GM19452 (cell line): ENCODE results near the gene LIN7C.
"Not testable (repeated sequence)": the region's sequence is repeated elsewhere in the genome, so short reads cannot be mapped to it uniquely, and the experiment has no call there.

ENCODE experiments used
- ATAC-seq: cut with Tn5 transposase; IDR thresholded peaks from one replicate; pipeline ENCODE4 v1.9.1; 2021; ENCODE audit not compliant: unreplicated experiment

The LIN7C gene

GRCh38 chr11:27506200-27507182 lies at the start of gene LIN7C:
Gene LIN7C (minus strand): TSS chr11:27506769. CDS start chr11:27506752, 17 bp downstream.
- ATAC-seq, result peak; percentile 95

- ATAC-seq, result no peak
Measured at GRCh38 chr11:27555264-27555663, 48.7 kb upstream of the LIN7C start.

- ATAC-seq, result no peak
Measured at GRCh38 chr11:27553186-27553585, 46.6 kb upstream of the LIN7C start.

GRCh38 chr11:27552341-27552740 lies 45.8 kb upstream of the LIN7C start:
- no peak for ATAC-seq

- ATAC-seq, result no peak
Measured at GRCh38 chr11:27551127-27551526, 44.6 kb upstream of the LIN7C start.

- ATAC-seq, result no peak
Measured at GRCh38 chr11:27545946-27546345, 39.4 kb upstream of the LIN7C start.

GRCh38 chr11:27545035-27545434 lies 38.5 kb upstream of the LIN7C start:
- no peak for ATAC-seq

- no peak for ATAC-seq
Measured at GRCh38 chr11:27541790-27542189, 35.2 kb upstream of the LIN7C start.

GRCh38 chr11:27540051-27540450 lies 33.5 kb upstream of the LIN7C start:
- no peak for ATAC-seq

- ATAC-seq, result no peak
Measured at GRCh38 chr11:27535103-27535502, 28.5 kb upstream of the LIN7C start.

GRCh38 chr11:27532652-27533325 lies 26.2 kb upstream of the LIN7C start:
- ATAC-seq, result no peak

- no peak for ATAC-seq
Measured at GRCh38 chr11:27528712-27529111, 22.1 kb upstream of the LIN7C start.

GRCh38 chr11:27526535-27526934 lies 20.0 kb upstream of the LIN7C start:
- ATAC-seq, result no peak

- ATAC-seq, result no peak
Measured at GRCh38 chr11:27525824-27526516, 19.4 kb upstream of the LIN7C start.

- no peak for ATAC-seq
Measured at GRCh38 chr11:27524155-27524554, 17.6 kb upstream of the LIN7C start.

- no peak for ATAC-seq
Measured at GRCh38 chr11:27520226-27520625, 13.7 kb upstream of the LIN7C start.

- ATAC-seq, result no peak
Measured at GRCh38 chr11:27518518-27518917, 11.9 kb upstream of the LIN7C start.

- not testable (repeated sequence) for ATAC-seq
Measured at GRCh38 chr11:27517490-27517889, 10.9 kb upstream of the LIN7C start.

GRCh38 chr11:27514558-27514957 lies 8.0 kb upstream of the LIN7C start:
- no peak for ATAC-seq

GRCh38 chr11:27514076-27514475 lies 7.5 kb upstream of the LIN7C start:
- no peak for ATAC-seq

GRCh38 chr11:27513389-27513788 lies 6.8 kb upstream of the LIN7C start:
- ATAC-seq, result no peak
